GM18499 (cell line): ENCODE measurements around the gene GCSAM.

Experiments used
- ATAC-seq: cut with Tn5 transposase; IDR thresholded peaks from one replicate; pipeline ENCODE4 v1.9.1; 2021; ENCODE audit warnings: moderate number of reproducible peaks; ENCODE audit not compliant: insufficient read depth, unreplicated experiment

The GCSAM gene

GRCh38 chr3:112111785-112112402, 21.2 kb downstream of the GCSAM start:
- no peak for ATAC-seq

GRCh38 chr3:112109322-112109721, 23.7 kb downstream of the GCSAM start:
- no peak for ATAC-seq

GRCh38 chr3:112104774-112105173, 28.3 kb downstream of the GCSAM start:
- no peak for ATAC-seq

- ATAC-seq, result no peak
These were observed 31.1 kb downstream of the GCSAM start for GRCh38 chr3:112101916-112102315.

GRCh38 chr3:112097378-112097777, 35.7 kb downstream of the GCSAM start:
- ATAC-seq, result no peak

- ATAC-seq, result no peak
These were observed 36.9 kb downstream of the GCSAM start for GRCh38 chr3:112096176-112096575.

- no peak for ATAC-seq
These were observed 37.3 kb downstream of the GCSAM start for GRCh38 chr3:112095731-112096130.

GRCh38 chr3:112093180-112093522, 39.9 kb downstream of the GCSAM start:
- no peak for ATAC-seq

- ATAC-seq, result peak; percentile 42
These were observed 40.4 kb downstream of the GCSAM start for GRCh38 chr3:112092496-112093179.

- no peak for ATAC-seq
These were observed 42.0 kb downstream of the GCSAM start for GRCh38 chr3:112090887-112091586.

GRCh38 chr3:112089956-112090886, 42.8 kb downstream of the GCSAM start:
- ATAC-seq, result no peak

- ATAC-seq, result no peak
These were observed 44.1 kb downstream of the GCSAM start for GRCh38 chr3:112088944-112089343.

- ATAC-seq, result no peak
These were observed 45.3 kb downstream of the GCSAM start for GRCh38 chr3:112087746-112088145.

GRCh38 chr3:112086875-112087524, 46.0 kb downstream of the GCSAM start:
- no peak for ATAC-seq

GRCh38 chr3:112086076-112086854, 46.8 kb downstream of the GCSAM start, which contains the start of gene C3orf52:
Gene C3orf52 (plus strand): TSS chr3:112086389. CDS start chr3:112086408, 19 bp downstream.
- ATAC-seq, result peak; percentile 76

- ATAC-seq, result no peak
These were observed 47.3 kb downstream of the GCSAM start for GRCh38 chr3:112085735-112086075.

GRCh38 chr3:112084980-112085705, 47.9 kb downstream of the GCSAM start:
- ATAC-seq, result no peak

- ATAC-seq, result no peak
These were observed 49.8 kb downstream of the GCSAM start for GRCh38 chr3:112083239-112083638.
